GM12873 (cell line): ENCODE measurements around the gene LUZP2.

Experiments
- TF ChIP-seq, protein P1 (sequence below): IDR thresholded peaks from 2 replicates; pipeline ENCODE4 v1.5.1; 2012; ENCODE audit warnings: low read depth, mild to moderate bottlenecking, moderate library complexity, low read length, control low read depth; ENCODE audit not compliant: insufficient read depth; ENCODE audit errors: missing control alignments

Gene LUZP2

DNA sequence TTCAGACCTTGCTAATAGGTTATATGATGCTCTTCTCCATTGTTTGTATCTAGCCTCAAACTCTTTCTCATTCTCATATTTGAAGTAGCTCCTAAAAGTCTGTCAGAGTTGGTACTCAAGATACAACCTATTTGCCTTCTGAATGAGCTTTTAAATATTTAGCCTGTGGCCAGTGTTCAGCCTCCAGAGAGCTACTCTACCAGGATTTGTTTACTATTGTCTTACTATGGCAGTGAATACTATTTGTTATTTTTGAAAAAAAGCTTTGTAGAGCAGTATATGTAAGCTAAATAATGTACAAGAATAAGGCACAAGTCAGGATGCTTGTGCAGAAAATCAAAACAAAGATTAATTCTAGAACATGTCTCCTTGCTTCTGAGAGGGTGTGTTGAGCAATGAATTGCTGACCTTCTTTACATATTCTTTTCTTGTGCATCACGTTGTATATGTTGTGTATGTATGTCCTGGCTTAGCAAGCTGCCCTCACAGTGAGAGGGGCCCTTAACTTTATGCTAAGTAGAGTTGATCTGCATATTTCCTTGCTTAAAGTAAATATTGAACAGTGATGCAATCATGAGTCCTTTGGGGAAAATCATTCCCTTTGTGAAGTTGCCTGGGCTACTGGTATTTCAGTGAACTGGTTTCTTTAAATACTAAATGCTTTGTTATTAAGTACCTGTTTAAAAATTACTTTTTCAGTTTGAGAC is 438.0 kb downstream of the LUZP2 start:
- TF ChIP-seq, protein P1, sequence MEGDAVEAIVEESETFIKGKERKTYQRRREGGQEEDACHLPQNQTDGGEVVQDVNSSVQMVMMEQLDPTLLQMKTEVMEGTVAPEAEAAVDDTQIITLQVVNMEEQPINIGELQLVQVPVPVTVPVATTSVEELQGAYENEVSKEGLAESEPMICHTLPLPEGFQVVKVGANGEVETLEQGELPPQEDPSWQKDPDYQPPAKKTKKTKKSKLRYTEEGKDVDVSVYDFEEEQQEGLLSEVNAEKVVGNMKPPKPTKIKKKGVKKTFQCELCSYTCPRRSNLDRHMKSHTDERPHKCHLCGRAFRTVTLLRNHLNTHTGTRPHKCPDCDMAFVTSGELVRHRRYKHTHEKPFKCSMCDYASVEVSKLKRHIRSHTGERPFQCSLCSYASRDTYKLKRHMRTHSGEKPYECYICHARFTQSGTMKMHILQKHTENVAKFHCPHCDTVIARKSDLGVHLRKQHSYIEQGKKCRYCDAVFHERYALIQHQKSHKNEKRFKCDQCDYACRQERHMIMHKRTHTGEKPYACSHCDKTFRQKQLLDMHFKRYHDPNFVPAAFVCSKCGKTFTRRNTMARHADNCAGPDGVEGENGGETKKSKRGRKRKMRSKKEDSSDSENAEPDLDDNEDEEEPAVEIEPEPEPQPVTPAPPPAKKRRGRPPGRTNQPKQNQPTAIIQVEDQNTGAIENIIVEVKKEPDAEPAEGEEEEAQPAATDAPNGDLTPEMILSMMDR: no peak

DNA sequence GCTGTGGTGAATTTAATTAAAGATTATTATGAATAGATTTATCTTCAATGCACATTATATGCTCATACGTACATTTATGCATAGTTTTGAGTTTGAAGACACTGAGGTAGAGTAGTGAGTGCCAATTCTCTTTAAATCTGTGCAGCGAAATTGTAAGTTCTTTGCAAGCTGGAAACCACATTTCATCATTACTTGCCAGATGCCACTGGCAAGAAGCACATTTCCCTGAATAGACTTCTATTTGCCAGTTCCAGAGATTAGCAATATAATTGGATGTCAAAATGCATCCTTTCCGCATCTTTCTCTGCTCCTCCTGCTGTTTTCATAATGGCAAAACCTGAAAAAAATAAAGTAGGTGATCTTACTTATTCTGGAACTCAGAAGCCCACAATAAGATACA is 448.0 kb downstream of the LUZP2 start:
- TF ChIP-seq, protein P1: no peak

DNA sequence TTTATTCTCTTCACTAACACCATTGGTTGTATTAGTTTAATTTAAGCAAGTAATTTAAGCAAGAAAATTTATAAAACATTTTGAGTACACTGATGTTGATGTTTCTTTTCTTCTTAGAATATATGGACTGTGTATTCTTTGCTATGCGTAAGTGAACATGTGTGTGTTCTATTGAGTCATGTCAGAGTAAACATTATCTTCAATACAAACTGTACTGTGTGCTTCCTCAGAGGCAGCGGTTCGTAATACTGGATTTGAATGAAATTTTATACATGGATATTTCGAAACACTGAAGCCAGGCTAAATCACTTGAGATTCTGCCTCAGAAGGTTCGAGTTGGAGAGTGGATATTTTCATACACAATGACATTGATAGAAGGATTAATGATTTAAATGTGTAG is 452.6 kb downstream of the LUZP2 start:
- TF ChIP-seq, protein P1: no peak

DNA sequence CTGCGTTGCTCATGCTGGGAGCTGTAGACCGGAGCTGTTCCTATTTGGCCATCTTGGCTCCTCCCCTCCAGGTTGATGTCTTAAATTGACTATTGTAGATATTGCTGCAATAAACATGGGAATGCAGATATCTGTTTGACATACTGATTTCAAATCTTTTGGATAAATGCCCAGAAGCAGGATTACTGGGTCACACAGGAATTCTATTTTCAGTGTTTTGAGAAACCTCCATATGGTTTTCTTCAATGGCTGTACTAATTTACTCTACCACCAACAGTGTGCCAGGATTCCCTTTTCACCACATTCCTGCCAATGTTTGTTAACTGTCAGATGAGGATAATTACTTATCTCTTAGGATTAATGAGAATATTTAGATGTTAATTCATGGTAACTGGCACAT is 467.0 kb downstream of the LUZP2 start:
- TF ChIP-seq, protein P1: no peak

DNA sequence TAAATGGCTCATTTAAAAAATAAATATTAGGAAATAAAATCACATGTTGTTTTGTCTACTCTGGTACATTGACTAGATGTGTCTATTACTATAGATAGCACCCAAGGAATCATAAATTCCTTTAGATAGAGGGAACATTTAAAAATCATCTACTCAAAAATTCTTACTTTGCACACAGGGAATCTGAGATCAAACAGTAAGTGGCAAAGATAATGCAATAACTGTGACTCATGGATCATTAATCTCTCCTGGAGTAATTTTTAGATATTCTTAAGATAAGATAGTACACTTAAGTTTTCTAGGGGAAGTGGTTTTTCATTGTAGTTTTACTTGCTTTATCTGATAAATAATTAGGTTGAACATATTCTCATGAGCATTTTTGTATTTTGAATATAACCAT is 468.9 kb downstream of the LUZP2 start:
- TF ChIP-seq, protein P1: no peak

DNA sequence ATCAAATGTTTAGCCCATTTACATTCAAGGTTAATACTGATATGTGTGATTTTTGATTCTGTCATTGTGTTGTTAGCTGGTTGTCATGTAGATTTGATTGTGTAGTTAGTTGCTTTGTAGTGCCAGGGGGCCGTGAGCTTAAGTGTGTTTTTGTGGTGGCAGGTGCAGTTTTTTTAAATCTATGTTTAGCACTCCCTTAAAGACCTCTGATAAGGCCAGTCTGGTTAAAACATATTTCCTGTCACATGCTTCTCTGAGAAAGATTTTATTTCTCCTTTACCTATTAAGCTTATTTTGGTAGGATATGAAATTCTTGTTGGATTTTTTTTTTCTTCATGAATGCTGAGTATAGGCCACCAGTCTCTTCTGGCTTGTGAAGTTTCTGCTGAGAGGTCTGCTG is 540.6 kb downstream of the LUZP2 start:
- TF ChIP-seq, protein P1: no peak

DNA sequence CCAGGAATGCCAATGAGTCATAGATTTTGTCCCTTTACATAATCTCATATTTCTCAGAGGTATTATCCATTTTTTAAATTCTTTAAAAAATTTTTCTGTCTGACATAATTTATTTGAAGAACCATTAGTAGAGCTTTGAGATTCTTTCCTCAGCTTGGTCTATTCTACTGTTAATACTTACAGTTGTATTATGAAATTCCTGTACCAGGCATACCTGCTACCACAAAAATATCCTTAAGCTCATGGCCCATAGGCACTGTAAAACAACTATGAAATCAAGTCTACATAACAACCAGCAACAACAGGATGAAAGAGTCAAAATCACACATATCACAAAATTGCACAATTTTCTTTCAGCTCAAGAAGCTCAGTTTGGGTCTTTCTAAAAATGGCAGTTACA is 541.3 kb downstream of the LUZP2 start:
- TF ChIP-seq, protein P1: no peak

DNA sequence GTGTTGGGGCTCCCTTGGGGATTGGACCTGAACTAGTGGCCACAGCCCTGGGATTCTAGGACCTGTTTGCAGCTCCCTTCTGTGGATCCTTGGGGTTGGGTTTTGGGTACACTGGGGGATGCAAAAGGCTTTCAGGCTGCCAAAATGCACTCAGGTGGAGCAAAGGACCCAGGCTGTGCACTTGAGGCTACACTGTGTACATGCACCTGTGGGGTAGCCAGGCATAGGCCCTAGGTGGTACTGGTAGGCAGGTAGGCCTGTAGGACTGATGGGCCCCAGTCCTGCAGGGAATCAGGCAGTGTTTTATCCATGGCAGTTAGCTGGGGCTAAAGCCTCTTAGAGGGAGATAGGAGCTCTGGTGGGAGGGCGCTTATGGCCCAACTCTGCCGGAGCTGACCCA is 542.3 kb downstream of the LUZP2 start:
- TF ChIP-seq, protein P1: no peak
